ENCODE measurements around the gene TSFM. TPM values are rescaled to one million over a fixed set of nuclear protein-coding genes. Genes with fewer than 3 reads are reported as not detected.

TSFM gene
- total and polyA plus RNA-seq, 2 of the 4 experiments (the other 2 are of a cell fraction): 11.5 to 14.0 TPM

DNA sequence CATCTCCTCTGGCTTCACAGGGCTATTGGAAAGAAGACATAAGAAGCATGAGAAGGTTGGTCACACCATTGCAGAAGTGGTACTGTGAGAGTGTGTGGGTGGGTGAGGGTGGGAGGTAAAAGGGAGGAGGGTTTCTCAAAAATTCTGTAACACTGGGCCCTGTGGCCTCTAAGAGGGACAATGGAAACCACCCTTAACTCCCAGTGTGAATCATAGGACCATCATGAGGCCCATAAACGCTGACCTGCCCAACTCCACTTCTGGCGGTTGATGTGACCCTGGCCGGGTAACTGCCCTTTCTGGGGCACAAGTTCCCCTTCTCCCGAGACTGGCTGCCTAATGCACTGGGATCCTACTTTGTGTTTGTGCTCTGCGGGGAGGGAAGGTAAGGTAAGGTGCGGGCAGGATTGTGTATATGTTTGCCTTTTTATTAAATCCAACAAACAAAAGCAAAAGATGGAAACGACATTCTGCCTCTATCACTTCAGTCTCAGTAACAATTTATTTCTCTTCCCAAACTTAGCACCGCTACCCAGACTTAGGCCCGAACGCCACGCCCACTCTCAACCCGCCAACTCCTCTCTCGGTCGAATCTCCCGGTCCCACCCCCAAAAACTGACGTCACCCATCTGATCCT is 11.2 kb upstream of the TSFM start:
- Histone ChIP-seq H3K4ac (ENCODE audit: low read depth, low read length) (peak overlapping the region; percentile 98; the same call in 1 of the 2 replicates), H3K27me3 (ENCODE audit: control insufficient read depth, insufficient read depth, low read length) (peaks cover 7% of the 10 kb centered on the region), H3K23ac (ENCODE audit: low read depth, low read length) (peak overlapping the region; percentile 74; the same call in 1 of the 2 replicates), H2BK120ac (ENCODE audit: low read depth, low read length) (peak overlapping the region; percentile 86; the same call in 1 of the 2 replicates), H2AK9ac (replicated peaks; ENCODE audit: low read depth, low read length, poor library complexity) (peak overlapping the region; percentile 97), H4K5ac (ENCODE audit: low read depth, low read length) (peak overlapping the region; percentile 68), H2BK20ac (ENCODE audit: low read depth, low read length) (no peak overlapping the region), H3K18ac (ENCODE audit: low read depth, low read length) (no peak overlapping the region), H2AK5ac (ENCODE audit: low read depth, low read length) (peak overlapping the region; percentile 89), H3K14ac (replicated peaks; ENCODE audit: low read depth, low read length) (peak overlapping the region; percentile 95), H3K79me1 (ENCODE audit: low read depth in 1 of 2, low read length in 2 of 2) (peaks cover 16 to 28% of the 10 kb centered on the region in 2 experiments; a peak in 3 of 4 replicates), H4K91ac (ENCODE audit: insufficient read depth, low read depth, low read length) (peak overlapping the region; percentile 95), H3K36me3 (ENCODE audit: control insufficient read depth, insufficient read depth, low read length) (peaks cover 3% of the 10 kb centered on the region), H2BK5ac (ENCODE audit: low read depth, low read length, poor library complexity, severe bottlenecking) (peak overlapping the region; percentile 78), H4K8ac (ENCODE audit: low read depth in 2 of 2, low read length in 2 of 2) (peak overlapping the region; percentile 93 to 99), H4K20me1 (ENCODE audit: insufficient read depth, low read length) (no peaks in the 10 kb centered on the region), H3K4me3 (ENCODE audit: insufficient read depth, low read depth, low read length) (peak overlapping the region; percentile 78), H3K9me3 (ENCODE audit: control insufficient read depth, insufficient read depth, low read length) (no peaks in the 10 kb centered on the region), H3K9ac (ENCODE audit: low read depth, low read length) (peak overlapping the region; percentile 70), H3K27ac (ENCODE audit: insufficient read depth, low read length) (peak overlapping the region; percentile 82), H2AFZ (replicated peaks; ENCODE audit: low read length, poor library complexity) (peak overlapping the region; percentile 99), H3K9me1 (ENCODE audit: insufficient read depth, low read length) (peaks cover 9% of the 10 kb centered on the region), H3K4me2 (ENCODE audit: low read depth, low read length) (peak overlapping the region; percentile 83), H3K4me1 (ENCODE audit: control insufficient read depth, insufficient read depth, low read length) (peaks cover 7% of the 10 kb centered on the region; the same call in 1 of the 2 replicates), H2BK15ac (ENCODE audit: low read depth, low read length) (no peak overlapping the region), H3K56ac (ENCODE audit: extremely low read depth, insufficient read depth, low read length) (peak overlapping the region; percentile 68; the same call in 1 of the 2 replicates)
- ChIA-PET CTCF (no interaction called here), POLR2A (ENCODE audit: unreplicated experiment) (interaction anchor here (0.9 kb wide), 1 partner anchor 27 kb away, joined by 4 read pairs; the partner anchor contains the start of gene TSPAN31)
- ATAC-seq (ENCODE audit: low read depth) (peak; percentile 81), DNase-seq (peak; percentile 90)
- TSS peak; percentile 44 for BruUV-seq (replicated peaks)
- intact Hi-C loops (cut with micrococcal nuclease) (no loop called here), in situ Hi-C loops (cut with MboI; ENCODE audit: low sequenced_read_pairs) (no loop called here), dilution Hi-C loops (cut with HindIII; ENCODE audit: low sequenced_read_pairs, unreplicated experiment) (no loop called here)
- 5% methylated on average over 8 of the region's 16 CpGs; no CpG with 5 or more reads in 1 of the 2 experiments for WGBS, 2 experiments (ENCODE audit: extremely low coverage in 2 of 2, insufficient read length in 1 of 2)
- no peak for TF ChIP-seq MXI1 (IDR thresholded peaks at IDR 0.05; ENCODE audit: borderline replicate concordance, low read depth, low read length)
- TF ChIP-seq MAZ (IDR thresholded peaks at IDR 0.05; ENCODE audit: borderline replicate concordance, low read depth, low read length): no peak
- no peak for TF ChIP-seq BHLHE40 (IDR thresholded peaks at IDR 0.05; ENCODE audit: low read depth, low read length)
- no peak for TF ChIP-seq MAFK (IDR thresholded peaks at IDR 0.05; ENCODE audit: low read depth, low read length)
- TF ChIP-seq, protein P1, sequence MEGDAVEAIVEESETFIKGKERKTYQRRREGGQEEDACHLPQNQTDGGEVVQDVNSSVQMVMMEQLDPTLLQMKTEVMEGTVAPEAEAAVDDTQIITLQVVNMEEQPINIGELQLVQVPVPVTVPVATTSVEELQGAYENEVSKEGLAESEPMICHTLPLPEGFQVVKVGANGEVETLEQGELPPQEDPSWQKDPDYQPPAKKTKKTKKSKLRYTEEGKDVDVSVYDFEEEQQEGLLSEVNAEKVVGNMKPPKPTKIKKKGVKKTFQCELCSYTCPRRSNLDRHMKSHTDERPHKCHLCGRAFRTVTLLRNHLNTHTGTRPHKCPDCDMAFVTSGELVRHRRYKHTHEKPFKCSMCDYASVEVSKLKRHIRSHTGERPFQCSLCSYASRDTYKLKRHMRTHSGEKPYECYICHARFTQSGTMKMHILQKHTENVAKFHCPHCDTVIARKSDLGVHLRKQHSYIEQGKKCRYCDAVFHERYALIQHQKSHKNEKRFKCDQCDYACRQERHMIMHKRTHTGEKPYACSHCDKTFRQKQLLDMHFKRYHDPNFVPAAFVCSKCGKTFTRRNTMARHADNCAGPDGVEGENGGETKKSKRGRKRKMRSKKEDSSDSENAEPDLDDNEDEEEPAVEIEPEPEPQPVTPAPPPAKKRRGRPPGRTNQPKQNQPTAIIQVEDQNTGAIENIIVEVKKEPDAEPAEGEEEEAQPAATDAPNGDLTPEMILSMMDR (conservative IDR thresholded peaks at IDR 0.05; ENCODE audit: low read depth, low read length): no peak
- TF ChIP-seq USF2 (IDR thresholded peaks at IDR 0.05; ENCODE audit: low read depth, low read length): no peak
- no peak for TF ChIP-seq RFX5 (IDR thresholded peaks at IDR 0.05; ENCODE audit: low read depth, low read length)
- no peak for TF ChIP-seq SMC3 (IDR thresholded peaks at IDR 0.05; ENCODE audit: low read depth, low read length)
- TF ChIP-seq NFE2L2 (IDR thresholded peaks at IDR 0.05; ENCODE audit: low read depth, low read length): no peak
- TF ChIP-seq CEBPB (IDR thresholded peaks at IDR 0.05; ENCODE audit: low read depth, low read length): no peak
- TF ChIP-seq, protein P2, sequence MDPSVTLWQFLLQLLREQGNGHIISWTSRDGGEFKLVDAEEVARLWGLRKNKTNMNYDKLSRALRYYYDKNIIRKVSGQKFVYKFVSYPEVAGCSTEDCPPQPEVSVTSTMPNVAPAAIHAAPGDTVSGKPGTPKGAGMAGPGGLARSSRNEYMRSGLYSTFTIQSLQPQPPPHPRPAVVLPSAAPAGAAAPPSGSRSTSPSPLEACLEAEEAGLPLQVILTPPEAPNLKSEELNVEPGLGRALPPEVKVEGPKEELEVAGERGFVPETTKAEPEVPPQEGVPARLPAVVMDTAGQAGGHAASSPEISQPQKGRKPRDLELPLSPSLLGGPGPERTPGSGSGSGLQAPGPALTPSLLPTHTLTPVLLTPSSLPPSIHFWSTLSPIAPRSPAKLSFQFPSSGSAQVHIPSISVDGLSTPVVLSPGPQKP (IDR thresholded peaks at IDR 0.05; ENCODE audit: borderline replicate concordance, low read depth, low read length): no peak
- TF ChIP-seq POLR2A (IDR thresholded peaks at IDR 0.05; ENCODE audit: low read depth, low read length): no peak
- no peak for TF ChIP-seq RCOR1 (IDR thresholded peaks at IDR 0.05; ENCODE audit: insufficient replicate concordance, low read length)
- no peak for TF ChIP-seq RAD21 (IDR thresholded peaks at IDR 0.05; ENCODE audit: low read length)
- no peak for TF ChIP-seq CHD1 (IDR thresholded peaks at IDR 0.05; ENCODE audit: low read depth, low read length)
